PC-9 (cell line): ENCODE results near the gene ATP1B4. TPM values are rescaled to one million over a fixed set of nuclear protein-coding genes. Genes with fewer than 3 reads are reported as not detected.

Experiments used
- BruUV-seq: library from RNA; stranded (reverse); fragments of 400-500 nt; replicated peaks from 2 replicates; lab custom pipeline; 2021; lab: Mats Ljungman, UMichigan
- CTCF ChIA-PET: fragments of 300-600 bp; sonication (Branson Sonifier 250); formaldehyde crosslinking; loops from one replicate; lab custom pipeline; 2022; ENCODE audit warnings: antibody characterized with exemption; lab: Charles Lee
- POLR2A ChIA-PET: fragments of 300-600 bp; sonication (Branson Sonifier 250); formaldehyde crosslinking; loops from one replicate; lab custom pipeline; 2022; ENCODE audit warnings: antibody characterized with exemption; ENCODE audit not compliant: unreplicated experiment; lab: Charles Lee
- DNase-seq, 2 experiments: peaks; one replicate each; pipeline versions ENCODE4 v3.0.0 to v3.0.0-alpha.2; 2015 to 2022; ENCODE audit warnings: mixed read lengths in 1 of 2
- H2AFZ ChIP-seq: fragments of 200-600 bp; sonication (generic); 2 replicates; pipeline ENCODE4 v1.8.1; 2017; ENCODE audit warnings: antibody characterized with exemption
- H3F3A ChIP-seq: fragments of 200-600 bp; sonication (generic); 2 replicates; pipeline ENCODE4 v1.8.1; 2017; ENCODE audit warnings: antibody characterized with exemption, mild to moderate bottlenecking, low read depth; ENCODE audit not compliant: insufficient read depth
- H3K27ac ChIP-seq: fragments of 200-600 bp; sonication (generic); 2 replicates; pipeline ENCODE4 v1.6.1; 2016; ENCODE audit warnings: mixed run types
- H3K27me3 ChIP-seq: fragments of 200-600 bp; sonication (generic); 2 replicates; pipeline ENCODE4 v1.6.1; 2016; ENCODE audit warnings: low read depth, mixed run types; ENCODE audit not compliant: insufficient read depth
- H3K36me3 ChIP-seq: fragments of 200-600 bp; sonication (generic); 2 replicates; pipeline ENCODE4 v1.6.1; 2016; ENCODE audit warnings: low read depth, mixed run types
- H3K4me1 ChIP-seq: fragments of 200-600 bp; sonication (generic); replicated peaks from 2 replicates; pipeline ENCODE4 v1.6.1; 2016; ENCODE audit warnings: mixed run types; ENCODE audit not compliant: insufficient read depth
- H3K4me2 ChIP-seq: fragments of 200-600 bp; sonication (generic); 2 replicates; pipeline ENCODE4 v1.6.1; 2017; ENCODE audit warnings: mixed run types
- H3K4me3 ChIP-seq: fragments of 200-600 bp; sonication (generic); 2 replicates; pipeline ENCODE4 v1.6.1; 2016; ENCODE audit warnings: mixed run types
- H3K79me2 ChIP-seq: fragments of 200-600 bp; sonication (generic); 2 replicates; pipeline ENCODE4 v1.6.1; 2017; ENCODE audit warnings: low read depth, mixed run types
- H3K9me2 ChIP-seq: fragments of 200-600 bp; sonication (generic); 2 replicates; pipeline ENCODE4 v1.8.1; 2017; ENCODE audit warnings: mild to moderate bottlenecking; ENCODE audit not compliant: insufficient read depth
- H3K9me3 ChIP-seq: fragments of 200-600 bp; sonication (generic); 2 replicates; pipeline ENCODE4 v1.8.1; 2016; ENCODE audit warnings: low read depth; ENCODE audit not compliant: insufficient read depth
- H4K20me1 ChIP-seq: fragments of 200-600 bp; sonication (generic); 2 replicates; pipeline ENCODE4 v1.8.1; 2017; ENCODE audit not compliant: insufficient read depth
- CTCF ChIP-seq: fragments of 200-600 bp; sonication (generic); conservative IDR thresholded peaks from 2 replicates; pipeline ENCODE4 v1.6.1; 2017; ENCODE audit warnings: mixed run types, antibody characterized with exemption, mild to moderate bottlenecking, moderate library complexity
- EZH2 ChIP-seq: fragments of 200-600 bp; sonication (generic); IDR thresholded peaks from 2 replicates; pipeline ENCODE4 v1.8.0; 2017; ENCODE audit warnings: antibody characterized with exemption, low read depth
- intact Hi-C: fragments of 100-400 bp; cut with micrococcal nuclease; formaldehyde crosslinking; loops from one replicate; pipeline ENCODE4 v1.10.0; 2022; ENCODE audit not compliant: unreplicated experiment
- total RNA-seq: library from RNA; stranded (reverse); gene quantifications from 2 replicates; pipeline ENCODE4 v1.2.3, GENCODE V29; 2021

The ATP1B4 gene
- total RNA-seq, 1 experiment from 2014 or later: not detected

- DNase-seq: no peak
- intact Hi-C loops: no loop called here
- Histone ChIP-seq H3K27me3 (no peaks in the 10 kb centered on the region), H3K36me3 (no peaks in the 10 kb centered on the region; the same call in 1 of the 2 replicates), H3K27ac (no peak overlapping the region), H3K4me2 (no peak overlapping the region), H3F3A (peaks cover 10% of the 10 kb centered on the region; the same call in 1 of the 2 replicates), H3K4me1 (no peaks in the 10 kb centered on the region; the same call in 1 of the 2 replicates), H3K9me2 (no peaks in the 10 kb centered on the region; the same call in 1 of the 2 replicates), H3K4me3 (no peak overlapping the region), H3K9me3 (no peaks in the 10 kb centered on the region), H3K79me2 (no peaks in the 10 kb centered on the region), H2AFZ (no peak overlapping the region), H4K20me1 (no peaks in the 10 kb centered on the region)
- TF ChIP-seq CTCF (no peak), EZH2 (no peak)
- ChIA-PET POLR2A (interaction anchor here (0.7 kb wide), 1 partner anchor 120 kb away, joined by 4 read pairs; no protein-coding TSS in a partner anchor), CTCF (no interaction called here)
- BruUV-seq: no TSS peak
Observed at GRCh38 chrX:120426599-120426998, 64.7 kb downstream of the ATP1B4 start.

- no peaks in the 10 kb centered on the region; the same call in 1 of the 2 replicates for H3K9me2 ChIP-seq
- peaks cover 10% of the 10 kb centered on the region; the same call in 1 of the 2 replicates for H3F3A ChIP-seq
- no peaks in the 10 kb centered on the region for H3K9me3 ChIP-seq
- H3K79me2 ChIP-seq: no peaks in the 10 kb centered on the region
- no TSS peak for BruUV-seq
- no peak for TF ChIP-seq EZH2
- TF ChIP-seq CTCF: no peak
- no peak overlapping the region for H3K4me2 ChIP-seq
- no peaks in the 10 kb centered on the region; the same call in 1 of the 2 replicates for H3K4me1 ChIP-seq
- intact Hi-C loops: no loop called here
- ChIA-PET POLR2A (no interaction called here), CTCF (interaction anchor here (0.6 kb wide), 1 partner anchor 10 kb away, joined by 3 read pairs; no protein-coding TSS in a partner anchor)
- H3K4me3 ChIP-seq: no peak overlapping the region
- no peaks in the 10 kb centered on the region for H3K27me3 ChIP-seq
- DNase-seq: peak in 1 of 2 experiments; percentile 61
- H2AFZ ChIP-seq: no peak overlapping the region
- no peak overlapping the region for H3K27ac ChIP-seq
- no peaks in the 10 kb centered on the region for H4K20me1 ChIP-seq
- H3K36me3 ChIP-seq: no peaks in the 10 kb centered on the region; the same call in 1 of the 2 replicates
Observed at GRCh38 chrX:120428309-120428708, 66.4 kb downstream of the ATP1B4 start.

DNA sequence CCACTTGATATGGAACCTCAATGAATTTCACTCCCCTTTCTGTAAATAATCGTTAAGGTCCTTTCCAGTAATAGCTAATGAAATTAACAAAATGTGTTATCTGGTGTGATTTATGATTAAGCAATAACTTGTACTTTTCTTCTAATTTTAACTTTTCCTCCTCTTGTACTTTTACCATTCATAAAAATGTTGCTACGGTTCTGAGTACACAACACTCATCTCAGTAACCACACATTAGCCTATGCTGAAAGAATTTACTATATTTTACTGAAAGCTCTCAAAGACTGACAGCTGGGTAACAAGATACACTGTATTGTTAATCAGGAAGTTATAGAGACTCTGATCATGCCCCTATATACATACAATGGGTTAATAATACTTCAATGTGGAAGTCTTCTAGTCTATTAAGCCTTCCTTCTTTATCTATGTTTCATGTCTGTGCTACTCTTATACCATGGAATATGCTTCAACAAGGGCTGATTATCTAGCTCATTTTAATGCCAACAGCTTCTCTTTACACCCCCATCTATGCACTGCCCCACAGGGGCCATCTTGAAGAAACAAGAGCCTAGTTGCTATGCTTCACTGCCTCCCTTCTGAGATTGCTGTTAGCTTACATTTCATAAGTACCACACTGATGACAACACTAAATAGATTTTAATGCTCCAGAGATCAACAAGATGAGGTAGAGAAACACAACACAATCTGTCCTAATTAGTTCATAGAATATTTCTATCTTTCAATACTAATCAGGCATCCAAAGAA lies 68.1 kb downstream of the ATP1B4 start:
- no TSS peak for BruUV-seq
- POLR2A ChIA-PET: interaction anchor here (0.5 to 0.6 kb wide), 2 partner anchors 26 to 62 kb away, joined by 5 to 8 read pairs; no protein-coding TSS in a partner anchor
- CTCF ChIA-PET: no interaction called here
- Histone ChIP-seq H3K4me1 (no peaks in the 10 kb centered on the region; the same call in 1 of the 2 replicates), H3K27me3 (no peaks in the 10 kb centered on the region), H3K27ac (no peak overlapping the region), H3K79me2 (no peaks in the 10 kb centered on the region), H3K9me2 (no peaks in the 10 kb centered on the region; the same call in 1 of the 2 replicates), H3F3A (0 out of 2 replicates have a peak, but pooled peaks cover 4% of the 10 kb centered on the region), H3K9me3 (no peaks in the 10 kb centered on the region), H3K4me3 (no peak overlapping the region), H2AFZ (no peak overlapping the region), H3K4me2 (no peak overlapping the region), H3K36me3 (no peaks in the 10 kb centered on the region; the same call in 1 of the 2 replicates), H4K20me1 (no peaks in the 10 kb centered on the region)
- intact Hi-C loops: no loop called here
- no peak for DNase-seq
- TF ChIP-seq EZH2 (no peak), CTCF (no peak)

Other genes starting within 250 kb of the ATP1B4 start
- gene RHOXF1, start 246.2 kb upstream of the ATP1B4 start, total RNA-seq: 0.81 TPM in 1 of 2 replicates, not detected in the other
- gene RHOXF2, start 203.5 kb upstream of the ATP1B4 start, total RNA-seq: not detected in 2 replicates
- 19.1 and 29.0 TPM in 2 replicates for gene ZBTB33, start 111.3 kb upstream of the ATP1B4 start, total RNA-seq
- 9.4 and 16.7 TPM in 2 replicates for gene TMEM255A, start 50.6 kb upstream of the ATP1B4 start, total RNA-seq
- gene LAMP2, start 107.2 kb downstream of the ATP1B4 start, total RNA-seq: 92.4 and 123 TPM in 2 replicates
- gene CUL4B, start 198.9 kb downstream of the ATP1B4 start, total RNA-seq: 98.6 and 154 TPM in 2 replicates
- 90.7 and 98.4 TPM in 2 replicates for gene MCTS1, start 242.0 kb downstream of the ATP1B4 start, total RNA-seq